Esophagus muscularis mucosa (tissue), 4 donors: Measurements from ENCODE around the gene SPATA21.

ENCODE experiments used
- EP300 ChIP-seq: sonication (generic); formaldehyde crosslinking; IDR thresholded peaks from one replicate; pipeline ENCODE4 v1.6.1; 2017; ENCODE audit warnings: antibody characterized with exemption
- POLR2A ChIP-seq: fragments of 450-650 bp; IDR thresholded peaks from one replicate; pipeline ENCODE4 v1.6.1; 2017; ENCODE audit warnings: antibody characterized with exemption, moderate library complexity, mild to moderate bottlenecking, low read depth
- POLR2AphosphoS5 ChIP-seq, 2 donors: sonication (generic); formaldehyde crosslinking; IDR thresholded peaks; one replicate each; pipeline ENCODE4 v1.6.1; 2017; ENCODE audit warnings: antibody characterized with exemption in 2 of 2
- TF ChIP-seq, protein P1 (sequence below), 3 experiments: fragments of 200-600 bp in 2 of 3; fragments of 450-650 bp in 1 of 3; sonication (generic) in 2 of 3; IDR thresholded peaks; one replicate each; pipeline ENCODE4 v1.5.1; 2017 to 2019; ENCODE audit warnings: antibody characterized with exemption in 3 of 3, mild to moderate bottlenecking in 2 of 3, moderate library complexity in 1 of 3

GRCh38 chr1:16378443-16378842 is 58.8 kb downstream of the SPATA21 start:
- TF ChIP-seq, protein P1, sequence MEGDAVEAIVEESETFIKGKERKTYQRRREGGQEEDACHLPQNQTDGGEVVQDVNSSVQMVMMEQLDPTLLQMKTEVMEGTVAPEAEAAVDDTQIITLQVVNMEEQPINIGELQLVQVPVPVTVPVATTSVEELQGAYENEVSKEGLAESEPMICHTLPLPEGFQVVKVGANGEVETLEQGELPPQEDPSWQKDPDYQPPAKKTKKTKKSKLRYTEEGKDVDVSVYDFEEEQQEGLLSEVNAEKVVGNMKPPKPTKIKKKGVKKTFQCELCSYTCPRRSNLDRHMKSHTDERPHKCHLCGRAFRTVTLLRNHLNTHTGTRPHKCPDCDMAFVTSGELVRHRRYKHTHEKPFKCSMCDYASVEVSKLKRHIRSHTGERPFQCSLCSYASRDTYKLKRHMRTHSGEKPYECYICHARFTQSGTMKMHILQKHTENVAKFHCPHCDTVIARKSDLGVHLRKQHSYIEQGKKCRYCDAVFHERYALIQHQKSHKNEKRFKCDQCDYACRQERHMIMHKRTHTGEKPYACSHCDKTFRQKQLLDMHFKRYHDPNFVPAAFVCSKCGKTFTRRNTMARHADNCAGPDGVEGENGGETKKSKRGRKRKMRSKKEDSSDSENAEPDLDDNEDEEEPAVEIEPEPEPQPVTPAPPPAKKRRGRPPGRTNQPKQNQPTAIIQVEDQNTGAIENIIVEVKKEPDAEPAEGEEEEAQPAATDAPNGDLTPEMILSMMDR (IDR thresholded peaks at IDR 0.05) = no peak
- no peak for TF ChIP-seq EP300
- TF ChIP-seq POLR2AphosphoS5 (IDR thresholded peaks at IDR 0.05) = no peak
- no peak for TF ChIP-seq POLR2A
